NCI-H187 treated with DMSO at 0.1 percent for 48 hours (cell line): Measurements from ENCODE around the gene PRPH2.

Source experiments
- DNase-seq: peaks from one replicate; lab custom pipeline; 2025; lab: John Stamatoyannopoulos, UW

Gene PRPH2

GRCh38 chr6:42722497-42722896 lies at the start of gene PRPH2:
TSS of gene PRPH2 (minus strand) at chr6:42722597. CDS start at chr6:42722334, 263 bp downstream.
- no peak for DNase-seq

- no peak for DNase-seq
Observed at GRCh38 chr6:42771741-42772100, 49.3 kb upstream of the PRPH2 start.

GRCh38 chr6:42769836-42770235 lies 47.4 kb upstream of the PRPH2 start:
- no peak for DNase-seq

GRCh38 chr6:42769051-42769450 lies 46.7 kb upstream of the PRPH2 start:
- no peak for DNase-seq

GRCh38 chr6:42766163-42766670 lies 43.8 kb upstream of the PRPH2 start:
- no peak for DNase-seq

- DNase-seq = peak; percentile 25
Observed at GRCh38 chr6:42764911-42765648, 42.7 kb upstream of the PRPH2 start.

GRCh38 chr6:42762950-42763349 lies 40.6 kb upstream of the PRPH2 start:
- no peak for DNase-seq

GRCh38 chr6:42762426-42762859 lies 40.0 kb upstream of the PRPH2 start:
- DNase-seq = no peak

GRCh38 chr6:42761287-42762067 lies 39.1 kb upstream of the PRPH2 start:
- DNase-seq = no peak

GRCh38 chr6:42758756-42759430 lies 36.5 kb upstream of the PRPH2 start:
- no peak for DNase-seq

- DNase-seq = no peak
Observed at GRCh38 chr6:42756722-42757121, 34.3 kb upstream of the PRPH2 start.

GRCh38 chr6:42754759-42755158 lies 32.4 kb upstream of the PRPH2 start:
- DNase-seq = no peak

GRCh38 chr6:42751055-42751454 lies 28.7 kb upstream of the PRPH2 start:
- DNase-seq = no peak

- no peak for DNase-seq
Observed at GRCh38 chr6:42748203-42748898, 26.0 kb upstream of the PRPH2 start.

- DNase-seq = peak; percentile 50
Observed at GRCh38 chr6:42746463-42747391, 24.3 kb upstream of the PRPH2 start.

GRCh38 chr6:42745640-42746462 lies 23.5 kb upstream of the PRPH2 start, which contains the start of gene TBCC:
TSS of gene TBCC (minus strand) at chr6:42746103. CDS start at chr6:42746073, 30 bp downstream.
- peak; percentile 95 for DNase-seq

- no peak for DNase-seq
Observed at GRCh38 chr6:42745083-42745639, 22.8 kb upstream of the PRPH2 start.

- no peak for DNase-seq
Observed at GRCh38 chr6:42744351-42744893, 22.0 kb upstream of the PRPH2 start.
